ENCODE data around the gene MRPL42. TPM values are rescaled to one million over a fixed set of nuclear protein-coding genes. Genes with fewer than 3 reads are reported as not detected.
"Not testable (repeated sequence)": the region's sequence is repeated elsewhere in the genome, so short reads cannot be mapped to it uniquely, and the experiment has no call there.

Gene MRPL42
- total and polyA plus RNA-seq, 2 experiments from 2014 or later: 41.5 to 92.5 TPM

DNA sequence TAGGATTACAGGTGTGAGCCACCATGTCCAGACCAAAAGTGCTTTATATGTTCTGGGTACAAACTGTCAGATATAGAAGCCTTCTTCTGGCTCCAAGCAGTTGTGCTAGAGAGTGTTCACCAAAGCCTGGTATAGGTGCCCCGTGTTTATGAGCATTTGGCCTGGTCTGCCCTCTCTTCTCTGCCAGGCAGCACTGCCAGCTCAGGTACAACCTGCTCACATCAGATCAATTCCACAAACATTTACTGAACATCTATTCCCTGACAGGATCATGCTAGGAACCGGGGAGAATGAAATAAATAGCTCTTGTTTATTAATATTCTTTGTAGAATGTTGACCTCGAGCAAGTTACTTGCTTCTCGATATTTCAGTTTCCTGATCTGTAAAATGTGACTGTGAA is 85.1 kb downstream of the MRPL42 start:
- Histone ChIP-seq H3K9me3 (ENCODE audit: low read depth) (no peaks in the 10 kb centered on the region), H3K4me1 (ENCODE audit: low read depth) (no peaks in the 10 kb centered on the region), H3K27me3 (no peaks in the 10 kb centered on the region), H3K27ac (no peak overlapping the region), H3K36me3 (no peaks in the 10 kb centered on the region), H3K4me3 (no peak overlapping the region)
- no peak for TF ChIP-seq CTCF (IDR thresholded peaks at IDR 0.05; ENCODE audit: low read depth, low read length)
- no peak for DNase-seq (ENCODE audit: low read depth in 1 of 2, low spot score in 1 of 2)

GRCh38 chr12:93557879-93558278 is 90.6 kb downstream of the MRPL42 start:
- not testable (repeated sequence) for H3K27ac ChIP-seq; DNase-seq (ENCODE audit: low read depth in 1 of 2, low spot score in 1 of 2); H3K4me1 ChIP-seq (ENCODE audit: low read depth); H3K27me3 ChIP-seq; H3K36me3 ChIP-seq; H3K9me3 ChIP-seq (ENCODE audit: low read depth); H3K4me3 ChIP-seq

GRCh38 chr12:93558685-93559084 is 91.4 kb downstream of the MRPL42 start:
- not testable (repeated sequence) for H3K9me3 ChIP-seq (ENCODE audit: low read depth); H3K4me3 ChIP-seq; DNase-seq (ENCODE audit: low read depth in 1 of 2, low spot score in 1 of 2); H3K4me1 ChIP-seq (ENCODE audit: low read depth); H3K36me3 ChIP-seq; H3K27me3 ChIP-seq; H3K27ac ChIP-seq

DNA sequence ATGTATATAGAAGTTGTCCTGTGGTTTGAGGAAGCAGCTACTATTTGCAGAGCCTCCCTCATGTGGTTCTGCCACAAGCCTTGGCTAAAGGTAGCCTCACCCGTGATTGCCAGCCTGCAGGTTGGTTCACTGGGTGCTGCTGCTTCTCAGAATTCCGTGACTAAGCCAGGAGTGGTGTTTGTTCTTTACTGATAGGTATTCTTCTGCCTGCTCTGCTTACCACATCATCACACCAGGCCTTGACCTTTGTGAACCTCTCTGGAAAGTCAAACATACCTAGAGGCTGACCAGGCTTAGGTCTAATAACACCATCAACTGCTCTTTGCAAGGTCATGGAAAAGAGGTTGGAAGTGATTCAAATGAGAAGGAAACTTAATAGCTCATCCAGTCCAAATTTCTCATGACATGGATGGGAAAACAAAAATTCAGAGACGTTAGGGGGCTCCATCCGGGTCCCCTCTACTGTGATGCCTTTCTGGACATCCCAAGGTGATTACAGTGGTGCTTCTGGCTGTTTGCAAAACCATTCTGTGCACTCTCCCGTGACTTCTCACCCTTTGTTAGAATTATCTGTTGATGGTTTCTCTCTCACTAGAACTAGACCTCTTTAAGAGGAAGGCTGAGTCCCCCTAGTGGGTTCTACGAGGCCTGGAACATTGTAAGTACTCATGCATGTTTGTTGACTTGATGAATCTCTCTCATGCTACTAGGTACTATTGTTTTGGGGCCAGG is 96.7 kb downstream of the MRPL42 start:
- Histone ChIP-seq H3K4me3 (no peak overlapping the region), H3K27me3 (no peaks in the 10 kb centered on the region), H3K36me3 (no peaks in the 10 kb centered on the region), H3K27ac (no peak overlapping the region), H3K9me3 (ENCODE audit: low read depth) (no peaks in the 10 kb centered on the region), H3K4me1 (ENCODE audit: low read depth) (no peaks in the 10 kb centered on the region)
- peak; percentile 40 for TF ChIP-seq CTCF (IDR thresholded peaks at IDR 0.05; ENCODE audit: low read depth, low read length)
- DNase-seq (ENCODE audit: low read depth in 1 of 2, low spot score in 1 of 2): peak; percentile 28 to 47

DNA sequence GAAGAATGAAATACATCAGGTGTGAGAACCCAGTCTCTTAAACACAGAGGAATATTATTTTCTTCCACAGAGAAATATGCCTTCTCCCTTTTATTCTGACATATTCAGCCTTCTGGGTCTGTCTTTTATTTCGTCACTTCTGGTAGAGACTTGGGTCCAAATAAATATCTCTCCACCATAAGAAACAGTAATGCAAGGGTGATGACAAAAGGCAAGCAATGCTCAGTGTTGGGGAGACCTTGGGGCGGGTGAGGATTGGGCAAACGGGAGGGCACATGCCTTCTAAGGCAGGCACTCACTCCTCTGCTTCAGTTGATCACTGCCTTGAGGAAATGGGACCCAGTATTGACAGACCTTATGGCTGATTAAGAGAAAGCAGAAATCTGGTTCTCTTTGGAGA is 98.4 kb downstream of the MRPL42 start:
- no peaks in the 10 kb centered on the region for H3K4me1 ChIP-seq (ENCODE audit: low read depth)
- no peak overlapping the region for H3K27ac ChIP-seq
- H3K36me3 ChIP-seq: no peaks in the 10 kb centered on the region
- H3K27me3 ChIP-seq: no peaks in the 10 kb centered on the region
- no peak overlapping the region for H3K4me3 ChIP-seq
- no peak for TF ChIP-seq CTCF (IDR thresholded peaks at IDR 0.05; ENCODE audit: low read depth, low read length)
- no peaks in the 10 kb centered on the region for H3K9me3 ChIP-seq (ENCODE audit: low read depth)
- no peak for DNase-seq (ENCODE audit: low read depth in 1 of 2, low spot score in 1 of 2)

Other genes with a start within 250 kb of the MRPL42 start
- 338 and 386 TPM in 2 replicates for gene NUDT4, start 89.6 kb upstream of the MRPL42 start, total RNA-seq
- gene NUDT4, start 89.6 kb upstream of the MRPL42 start, polyA plus RNA-seq: 330 and 484 TPM in 2 replicates
- gene UBE2N, start 25.6 kb upstream of the MRPL42 start, total RNA-seq: 17.2 and 36.1 TPM in 2 replicates
- gene UBE2N, start 25.6 kb upstream of the MRPL42 start, polyA plus RNA-seq: 131 and 168 TPM in 2 replicates
- gene SOCS2, start 105.2 kb downstream of the MRPL42 start, total RNA-seq: 40.7 and 46.1 TPM in 2 replicates
- 19.7 and 20.4 TPM in 2 replicates for gene SOCS2, start 105.2 kb downstream of the MRPL42 start, polyA plus RNA-seq
- 32.5 and 37.9 TPM in 2 replicates for gene CRADD, start 209.9 kb downstream of the MRPL42 start, total RNA-seq
- 13.8 and 15.6 TPM in 2 replicates for gene CRADD, start 209.9 kb downstream of the MRPL42 start, polyA plus RNA-seq